Kidney (tissue), 14 donors: ENCODE measurements around the gene ABL2. TPM values are rescaled to one million over a fixed set of nuclear protein-coding genes. Genes with fewer than 3 reads are reported as not detected.
A peak's percentile ranks its signal among the peaks of the same experiment; 100 is the strongest.

Experiments
- DNase-seq, 5 donors: peaks; one replicate each; pipeline ENCODE4 v3.0.0-alpha.2; 2013 to 2020
- FAIRE-seq: peaks from 2 replicates; lab custom pipeline; 2012; peaks lifted over from hg19 to GRCh38; lab: Jason Lieb, UNC
- H3K27ac ChIP-seq, 2 donors: one replicate each; pipeline ENCODE4 v1.7.0; 2013; ENCODE audit warnings: low read depth in 2 of 2, low read length in 2 of 2, inconsistent platforms in 1 of 2
- H3K27me3 ChIP-seq: one replicate; pipeline ENCODE4 v1.7.1; 2013; ENCODE audit warnings: low read length, inconsistent platforms; ENCODE audit not compliant: control insufficient read depth, insufficient read depth
- H3K36me3 ChIP-seq, 3 donors: one replicate each; pipeline versions ENCODE4 v1.7.0 to v1.7.1; 2013; ENCODE audit warnings: low read length in 3 of 3, control low read depth in 1 of 3, inconsistent platforms in 1 of 3; ENCODE audit not compliant: insufficient read depth in 3 of 3, control insufficient read depth in 2 of 3
- H3K4me1 ChIP-seq, 3 donors: one replicate each; pipeline versions ENCODE4 v1.7.0 to v1.7.1; 2013; ENCODE audit warnings: low read length in 3 of 3, inconsistent platforms in 1 of 3, low read depth in 1 of 3; ENCODE audit not compliant: control insufficient read depth in 2 of 3, insufficient read depth in 2 of 3
- H3K4me3 ChIP-seq, 3 donors: one replicate each; pipeline versions ENCODE4 v1.7.0 to v1.8.1; 2013; ENCODE audit warnings: low read length in 3 of 3, control low read depth in 1 of 3, inconsistent platforms in 1 of 3
- H3K9ac ChIP-seq, 3 donors: one replicate each; pipeline versions ENCODE4 v1.7.0 to v1.7.1; 2013; ENCODE audit warnings: low read length in 3 of 3, control low read depth in 1 of 3, inconsistent platforms in 1 of 3
- H3K9me3 ChIP-seq, 3 donors: one replicate each; pipeline versions ENCODE4 v1.7.0 to v1.7.1; 2013; ENCODE audit warnings: low read length in 3 of 3, control low read depth in 1 of 3, inconsistent platforms in 1 of 3; ENCODE audit not compliant: control insufficient read depth in 2 of 3, insufficient read depth in 1 of 3
- CTCF ChIP-seq: IDR thresholded peaks from 3 replicates; pipeline ENCODE4 v1.5.1; 2012; ENCODE audit warnings: mild to moderate bottlenecking, moderate library complexity, borderline replicate concordance; ENCODE audit not compliant: insufficient read depth; ENCODE audit errors: extremely low read depth
- intact Hi-C: fragments of 100-400 bp; cut with DNase I; formaldehyde crosslinking; loops from one replicate; pipeline ENCODE4 v1.11.1; 2022
- polyA plus RNA-seq: library from polyadenylated mRNA; stranded (reverse); fragments of 350-450 nt; fragmentation: Illumina TruSeq; extraction: RNeasy Lipid Tissue Mini Kit (QIAGEN cat#74804); gene quantifications from one replicate; pipeline ENCODE4 v1.2.3, GENCODE V29; 2014; ENCODE audit warnings: low read depth, low replicate concordance; ENCODE audit not compliant: insufficient read depth
- total RNA-seq: library from RNA; stranded (reverse); fragmentation: NEBNext Ultra II Directional; extraction: Animal tissue kit (Norgen Biotek cat#: 25700); gene quantifications from one replicate; pipeline ENCODE4 v1.2.1, GENCODE V29; 2021
- donor health status: control.
- donor health status: control.
- donor health status: control.
- donor health status: control.
- donor health status: control.
- donor health status: DM: yes; HTN: yes; CAD: no.
- donor health status: Normal renal cell carcinoma (clear cell type).

ABL2 gene
- total and polyA plus RNA-seq, 2 donors from 2014 or later, result 1.6 to 29.6 TPM

- Histone ChIP-seq H3K27me3 (no peaks in the 10 kb centered on the region), H3K36me3 (no peaks in the 10 kb centered on the region), H3K9me3 (no peaks in the 10 kb centered on the region), H3K4me1 (peaks cover 0 to 15% (median 6%) of the 10 kb centered on the region in 3 donors), H3K4me3 (no peak overlapping the region), H3K9ac (no peak overlapping the region), H3K27ac (no peak overlapping the region)
- DNase-seq (peak in 3 of 5 donors; percentile 61 to 90 (median 79)), FAIRE-seq (peak; percentile 46)
- peak; percentile 77 for TF ChIP-seq CTCF
- intact Hi-C loops, result no loop called here
Measured at GRCh38 chr1:179079113-179079761, 150.2 kb downstream of the ABL2 start.

- Histone ChIP-seq H3K9ac (no peak overlapping the region), H3K36me3 (peaks cover 0 to 2% (median 1%) of the 10 kb centered on the region in 3 donors), H3K27ac (no peak overlapping the region), H3K4me1 (peaks cover 0 to 9% (median 0%) of the 10 kb centered on the region in 3 donors), H3K9me3 (no peaks in the 10 kb centered on the region), H3K27me3 (no peaks in the 10 kb centered on the region), H3K4me3 (no peak overlapping the region)
- DNase-seq, result no peak
- TF ChIP-seq CTCF, result no peak
- intact Hi-C loops, result no loop called here
- no peak for FAIRE-seq
Measured at GRCh38 chr1:179077396-179077795, 152.1 kb downstream of the ABL2 start.

GRCh38 chr1:179066471-179066870, 163.0 kb downstream of the ABL2 start:
- Histone ChIP-seq H3K4me3 (no peak overlapping the region), H3K9me3 (no peaks in the 10 kb centered on the region), H3K27ac (no peak overlapping the region), H3K27me3 (no peaks in the 10 kb centered on the region), H3K4me1 (no peaks in the 10 kb centered on the region), H3K36me3 (peaks cover 4 to 12% (median 8%) of the 10 kb centered on the region in 3 donors), H3K9ac (no peak overlapping the region)
- DNase-seq (peak in 2 of 5 donors; percentile 60 to 67), FAIRE-seq (no peak)
- TF ChIP-seq CTCF, result no peak
- intact Hi-C loops, result no loop called here
